Esophagus (tissue), 2 donors: ENCODE measurements around the gene GNPTG. TPM values are rescaled to one million over a fixed set of nuclear protein-coding genes. Genes with fewer than 3 reads are reported as not detected.
"Not testable (repeated sequence)": the region's sequence is repeated elsewhere in the genome, so short reads cannot be mapped to it uniquely, and the experiment has no call there.

Experiments used
- H3K27ac ChIP-seq, 2 donors: one replicate each; pipeline ENCODE4 v1.5.1; 2013; ENCODE audit warnings: low read depth in 2 of 2, mild to moderate bottlenecking in 2 of 2, inconsistent platforms in 1 of 2, low read length in 1 of 2, moderate library complexity in 1 of 2
- H3K27me3 ChIP-seq, 2 donors: one replicate each; pipeline ENCODE4 v1.6.1; 2013; ENCODE audit warnings: low read length in 2 of 2, control low read depth in 1 of 2, mild to moderate bottlenecking in 1 of 2; ENCODE audit not compliant: insufficient read depth in 2 of 2, control insufficient read depth in 1 of 2
- H3K36me3 ChIP-seq, 2 donors: one replicate each; pipeline ENCODE4 v1.6.1; 2013; ENCODE audit warnings: low read length in 1 of 2; ENCODE audit not compliant: control insufficient read depth in 2 of 2, insufficient read depth in 2 of 2
- H3K4me1 ChIP-seq, 2 donors: one replicate each; pipeline ENCODE4 v1.6.1; 2013; ENCODE audit warnings: low read length in 1 of 2; ENCODE audit not compliant: control insufficient read depth in 2 of 2, insufficient read depth in 2 of 2
- H3K4me3 ChIP-seq, 2 donors: one replicate each; pipeline ENCODE4 v1.5.1; 2013; ENCODE audit warnings: low read length in 2 of 2, mild to moderate bottlenecking in 2 of 2, low read depth in 1 of 2, moderate library complexity in 1 of 2
- H3K9me3 ChIP-seq, 2 donors: one replicate each; pipeline ENCODE4 v1.6.1; 2013; ENCODE audit warnings: mild to moderate bottlenecking in 2 of 2, low read depth in 1 of 2, low read length in 1 of 2, moderate library complexity in 1 of 2; ENCODE audit not compliant: control insufficient read depth in 2 of 2, insufficient read depth in 1 of 2
- WGBS, 2 donors: extraction: QIAGEN DNeasy Blood & Tissue Kit; methylation state at CpG; one replicate each; pipeline ENCODE4 v1.1.7; 2013; 5-methylcytosine and 5-hydroxymethylcytosine counted together
- polyA plus RNA-seq, 2 donors: library from polyadenylated mRNA; stranded (reverse); fragments of 200-250 nt; gene quantifications; one replicate each; pipeline ENCODE4 v1.2.3, GENCODE V29; 2013
- donor health status: healthy with polysubstance abuse.
- donor health status: Bipolar disorder and iron deficiency.

The GNPTG gene
- polyA plus RNA-seq, 2 donors = 33.6 to 39.1 TPM

DNA sequence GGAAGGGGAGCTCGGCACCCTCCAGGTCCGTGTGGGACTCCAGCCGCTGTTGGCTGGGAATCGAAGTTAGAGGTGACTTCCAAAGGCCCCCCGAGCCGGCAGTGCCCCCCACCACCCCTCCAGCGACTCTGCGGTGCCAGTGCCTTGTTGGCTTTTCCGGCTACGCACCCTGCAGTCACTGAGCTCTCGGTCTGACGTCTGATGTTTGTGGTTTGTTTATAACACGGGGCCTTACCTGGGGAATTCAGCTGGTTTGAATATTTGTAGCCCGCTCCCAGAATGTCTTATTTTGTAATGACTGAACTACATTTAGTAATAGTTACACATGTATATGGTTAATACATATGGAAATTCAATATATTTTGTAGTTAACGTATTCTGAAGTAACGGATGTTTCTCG lies 25.3 kb upstream of the GNPTG start:
- Histone ChIP-seq H3K4me1 (peaks cover 0 to 2% of the 10 kb centered on the region in 2 donors), H3K36me3 (peaks cover 2 to 25% of the 10 kb centered on the region in 2 donors), H3K27ac (no peak overlapping the region)

DNA sequence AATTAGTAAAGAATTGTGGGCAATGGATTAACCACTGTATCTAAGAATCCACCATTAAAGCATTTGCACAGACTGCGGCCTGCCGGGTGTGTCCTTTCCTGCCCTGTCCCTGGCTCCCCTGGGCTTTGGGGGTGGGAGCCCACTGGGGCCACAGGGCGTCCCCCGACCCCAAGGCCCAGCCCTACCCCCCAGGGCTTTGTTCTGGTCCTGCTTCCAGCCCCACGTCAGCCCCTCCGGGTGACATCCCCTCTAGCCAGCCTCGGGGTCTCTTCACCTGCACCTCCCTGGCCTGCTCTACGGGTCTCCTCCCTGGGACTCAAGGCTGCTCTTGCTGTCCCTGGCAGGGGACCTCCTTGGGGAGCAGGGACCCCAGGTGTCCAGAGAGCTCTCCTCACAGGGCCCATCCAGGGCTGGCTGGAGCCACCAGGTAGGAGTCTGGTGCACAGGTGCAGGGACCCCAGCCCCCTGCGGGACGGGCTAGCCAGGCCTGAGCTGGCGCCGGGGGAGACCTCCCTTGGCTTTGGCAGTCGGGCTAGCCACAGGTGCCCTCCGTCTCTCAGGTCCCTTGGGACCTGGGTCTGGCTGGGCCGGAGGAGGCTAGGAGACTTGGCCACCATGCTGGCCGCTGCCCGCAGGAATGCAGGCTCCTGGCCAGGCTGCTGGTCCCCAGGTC lies 24.6 kb upstream of the GNPTG start:
- peaks cover 0 to 5% of the 10 kb centered on the region in 2 donors for H3K27me3 ChIP-seq
- H3K4me1 ChIP-seq = peaks cover 3 to 6% of the 10 kb centered on the region in 2 donors
- no peak overlapping the region for H3K27ac ChIP-seq
- peaks cover 2 to 18% of the 10 kb centered on the region in 2 donors for H3K36me3 ChIP-seq
- WGBS, 2 donors = 72 to 79% methylated on average over 16 to 17 of the region's 17 CpGs
- H3K4me3 ChIP-seq = no peak overlapping the region
- peaks cover 5 to 6% of the 10 kb centered on the region in 2 donors for H3K9me3 ChIP-seq

More for the DNA sequence above, 25.3 kb upstream of the GNPTG start:
- WGBS, 2 donors = 64 to 68% methylated on average over 17 of the region's 17 CpGs
- Histone ChIP-seq H3K9me3 (peaks cover 6 to 8% of the 10 kb centered on the region in 2 donors), H3K27me3 (peaks cover 0 to 4% of the 10 kb centered on the region in 2 donors), H3K4me3 (no peak overlapping the region)

GRCh38 chr16:1327619-1327947 lies 24.1 kb upstream of the GNPTG start:
- WGBS, 2 donors = 60 to 63% methylated on average over 5 of the region's 5 CpGs
- Histone ChIP-seq H3K4me1 (peaks cover 3 to 8% of the 10 kb centered on the region in 2 donors), H3K9me3 (peaks cover 5 to 6% of the 10 kb centered on the region in 2 donors), H3K4me3 (no peak overlapping the region), H3K27me3 (peaks cover 0 to 7% of the 10 kb centered on the region in 2 donors), H3K36me3 (peaks cover 2 to 18% of the 10 kb centered on the region in 2 donors), H3K27ac (no peak overlapping the region)

DNA sequence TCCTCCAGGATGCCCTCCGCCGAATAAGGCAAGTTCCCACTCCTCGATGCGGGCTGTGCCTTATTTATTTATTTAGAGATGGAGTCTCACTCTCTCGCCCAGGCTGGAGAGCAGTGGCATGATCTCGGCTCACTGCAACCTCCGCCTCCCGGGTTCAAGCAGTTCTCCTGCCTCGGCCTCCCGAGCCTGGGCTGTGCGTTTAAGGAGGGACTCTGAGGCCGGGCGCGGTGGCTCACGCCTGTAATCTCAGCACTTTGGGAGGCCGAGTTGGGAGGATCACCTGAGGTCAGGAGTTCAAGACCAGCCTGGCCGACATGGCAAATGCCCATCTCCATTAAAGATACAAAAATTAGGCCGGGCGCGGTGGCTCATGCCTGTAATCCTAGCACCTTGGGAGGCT lies 23.6 kb upstream of the GNPTG start:
- not testable (repeated sequence) for H3K9me3 ChIP-seq, H3K27ac ChIP-seq, H3K4me3 ChIP-seq
- 89 to 91% methylated on average over 20 of the region's 20 CpGs for WGBS, 2 donors
- peaks cover 0 to 11% of the 10 kb centered on the region in 2 donors for H3K27me3 ChIP-seq
- H3K36me3 ChIP-seq = peaks cover 2 to 18% of the 10 kb centered on the region in 2 donors
- peaks cover 6 to 11% of the 10 kb centered on the region in 2 donors for H3K4me1 ChIP-seq

- WGBS, 2 donors = 90 to 91% methylated on average over 10 of the region's 10 CpGs
These were observed 22.8 kb upstream of the GNPTG start for GRCh38 chr16:1328961-1329360.

GRCh38 chr16:1330260-1330914 lies 21.3 kb upstream of the GNPTG start:
- WGBS, 2 donors = 76 to 77% methylated on average over 17 of the region's 17 CpGs
- peaks cover 5 to 6% of the 10 kb centered on the region in 2 donors for H3K9me3 ChIP-seq
- peaks cover 10 to 14% of the 10 kb centered on the region in 2 donors for H3K4me1 ChIP-seq
- no peak overlapping the region for H3K27ac ChIP-seq
- peaks cover 0 to 1% of the 10 kb centered on the region in 2 donors for H3K36me3 ChIP-seq
- peaks cover 0 to 24% of the 10 kb centered on the region in 2 donors for H3K27me3 ChIP-seq
- H3K4me3 ChIP-seq = no peak overlapping the region

More at GRCh38 chr16:1328961-1329360, 22.8 kb upstream of the GNPTG start:
- H3K4me3 ChIP-seq, H3K9me3 ChIP-seq, H3K36me3 ChIP-seq, H3K27ac ChIP-seq: not testable (repeated sequence)
- H3K27me3 ChIP-seq = peaks cover 0 to 18% of the 10 kb centered on the region in 2 donors
- H3K4me1 ChIP-seq = peaks cover 10 to 14% of the 10 kb centered on the region in 2 donors

DNA sequence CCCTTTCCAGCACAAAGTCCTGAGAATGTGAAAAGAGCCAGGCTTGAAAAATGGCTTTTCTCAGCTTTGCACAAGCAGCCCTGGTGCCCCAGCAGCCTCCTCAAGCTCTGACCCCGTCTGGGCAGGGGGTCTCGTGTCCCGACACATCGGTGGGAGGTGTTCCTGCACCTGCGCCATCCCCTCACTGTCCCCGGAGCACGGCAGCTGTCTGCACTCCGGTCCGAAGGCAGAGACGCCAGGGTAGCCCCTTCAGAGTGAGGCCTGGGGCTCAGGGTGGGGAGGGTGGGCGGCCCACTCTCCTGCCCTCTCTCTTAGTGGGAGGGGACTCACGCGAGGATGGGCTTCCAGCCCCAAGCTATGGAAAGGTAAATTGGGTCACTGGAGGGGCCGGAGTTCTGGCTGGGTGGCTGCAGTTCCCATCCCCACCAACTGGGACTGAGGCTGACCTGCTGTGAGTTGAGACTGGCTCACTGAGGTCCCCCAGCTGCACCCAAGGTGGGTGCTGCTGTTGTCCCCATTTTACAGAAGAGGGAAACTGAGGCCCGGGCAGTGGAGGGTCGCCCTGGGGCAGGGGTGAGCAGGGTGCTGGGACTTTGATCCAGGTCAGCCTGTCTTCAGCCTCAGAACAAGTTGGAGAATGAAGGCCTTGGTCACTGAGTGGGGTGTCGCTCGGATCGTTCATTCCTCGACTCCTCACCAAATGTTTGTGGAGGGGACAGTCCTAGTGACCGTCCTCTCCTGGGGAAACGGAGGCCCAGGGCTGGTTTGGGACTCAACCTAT lies 20.6 kb upstream of the GNPTG start:
- no peaks in the 10 kb centered on the region for H3K36me3 ChIP-seq
- no peak overlapping the region for H3K4me3 ChIP-seq
- H3K9me3 ChIP-seq = peaks cover 5 to 6% of the 10 kb centered on the region in 2 donors
- 49 to 51% methylated on average over 22 of the region's 22 CpGs for WGBS, 2 donors
- no peak overlapping the region for H3K27ac ChIP-seq
- peaks cover 10 to 14% of the 10 kb centered on the region in 2 donors for H3K4me1 ChIP-seq
- peaks cover 0 to 28% of the 10 kb centered on the region in 2 donors for H3K27me3 ChIP-seq

GRCh38 chr16:1331712-1332617 lies 19.8 kb upstream of the GNPTG start:
- Histone ChIP-seq H3K27ac (no peak overlapping the region), H3K4me3 (no peak overlapping the region), H3K4me1 (peaks cover 10 to 14% of the 10 kb centered on the region in 2 donors), H3K9me3 (peaks cover 5 to 6% of the 10 kb centered on the region in 2 donors), H3K36me3 (no peaks in the 10 kb centered on the region), H3K27me3 (peaks cover 0 to 28% of the 10 kb centered on the region in 2 donors)
- WGBS, 2 donors = 5 to 7% methylated on average over 34 of the region's 34 CpGs
